ENCODE data around the gene SLC7A6. TPM values are rescaled to one million over a fixed set of nuclear protein-coding genes. Genes with fewer than 3 reads are reported as not detected.

SLC7A6 gene
- total RNA-seq, 1 donor from 2014 or later = 71.9 TPM

GRCh38 chr16:68348639-68349445 lies 84.5 kb downstream of the SLC7A6 start:
- Histone ChIP-seq H3K27me3 (ENCODE audit: insufficient read depth, low read length) (no peaks in the 10 kb centered on the region), H4K20me1 (ENCODE audit: insufficient read depth, low read length) (peaks cover 15% of the 10 kb centered on the region), H3K36me3 (ENCODE audit: insufficient read depth, low read length) (peaks cover 21% of the 10 kb centered on the region), H2AFZ (ENCODE audit: low read depth, low read length) (no peak overlapping the region), H3K9me3 (ENCODE audit: insufficient read depth, low read depth, low read length) (no peaks in the 10 kb centered on the region), H3K4me1 (ENCODE audit: insufficient read depth, low read length) (no peaks in the 10 kb centered on the region), H3K9ac (ENCODE audit: low read length) (no peak overlapping the region), H3K4me3 (ENCODE audit: insufficient read depth, low read depth, low read length) (no peak overlapping the region), H3K27ac (ENCODE audit: low read depth, low read length) (no peak overlapping the region), H3K79me2 (ENCODE audit: insufficient read depth, low read length) (no peaks in the 10 kb centered on the region), H3K4me2 (ENCODE audit: low read length) (no peak overlapping the region)
- Mint-ChIP-seq H3K36me3 (ENCODE audit: low read depth, unreplicated experiment) (peaks cover 15% of the 10 kb centered on the region), H3K4me1 (ENCODE audit: low read depth, unreplicated experiment) (peaks cover 10% of the 10 kb centered on the region), H3K4me3 (ENCODE audit: unreplicated experiment) (no peak overlapping the region), H3K27ac (ENCODE audit: unreplicated experiment) (no peak overlapping the region), H3K9me3 (ENCODE audit: unreplicated experiment) (no peaks in the 10 kb centered on the region), H3K27me3 (ENCODE audit: low read depth, unreplicated experiment) (no peaks in the 10 kb centered on the region)
- DNase-seq (ENCODE audit: low read depth) (no peak), FAIRE-seq (no peak)
- TF ChIP-seq, protein P1, sequence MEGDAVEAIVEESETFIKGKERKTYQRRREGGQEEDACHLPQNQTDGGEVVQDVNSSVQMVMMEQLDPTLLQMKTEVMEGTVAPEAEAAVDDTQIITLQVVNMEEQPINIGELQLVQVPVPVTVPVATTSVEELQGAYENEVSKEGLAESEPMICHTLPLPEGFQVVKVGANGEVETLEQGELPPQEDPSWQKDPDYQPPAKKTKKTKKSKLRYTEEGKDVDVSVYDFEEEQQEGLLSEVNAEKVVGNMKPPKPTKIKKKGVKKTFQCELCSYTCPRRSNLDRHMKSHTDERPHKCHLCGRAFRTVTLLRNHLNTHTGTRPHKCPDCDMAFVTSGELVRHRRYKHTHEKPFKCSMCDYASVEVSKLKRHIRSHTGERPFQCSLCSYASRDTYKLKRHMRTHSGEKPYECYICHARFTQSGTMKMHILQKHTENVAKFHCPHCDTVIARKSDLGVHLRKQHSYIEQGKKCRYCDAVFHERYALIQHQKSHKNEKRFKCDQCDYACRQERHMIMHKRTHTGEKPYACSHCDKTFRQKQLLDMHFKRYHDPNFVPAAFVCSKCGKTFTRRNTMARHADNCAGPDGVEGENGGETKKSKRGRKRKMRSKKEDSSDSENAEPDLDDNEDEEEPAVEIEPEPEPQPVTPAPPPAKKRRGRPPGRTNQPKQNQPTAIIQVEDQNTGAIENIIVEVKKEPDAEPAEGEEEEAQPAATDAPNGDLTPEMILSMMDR (IDR thresholded peaks at IDR 0.05; ENCODE audit: insufficient read depth, low read depth, low read length) = no peak

- Mint-ChIP-seq H3K27ac (ENCODE audit: unreplicated experiment) (no peak overlapping the region), H3K36me3 (ENCODE audit: low read depth, unreplicated experiment) (peaks cover 15% of the 10 kb centered on the region), H3K4me3 (ENCODE audit: unreplicated experiment) (no peak overlapping the region), H3K27me3 (ENCODE audit: low read depth, unreplicated experiment) (no peaks in the 10 kb centered on the region), H3K9me3 (ENCODE audit: unreplicated experiment) (no peaks in the 10 kb centered on the region), H3K4me1 (ENCODE audit: low read depth, unreplicated experiment) (peaks cover 8% of the 10 kb centered on the region)
- FAIRE-seq (no peak), DNase-seq (ENCODE audit: low read depth) (no peak)
- Histone ChIP-seq H3K36me3 (ENCODE audit: insufficient read depth, low read length) (peaks cover 23% of the 10 kb centered on the region), H3K4me2 (ENCODE audit: low read length) (no peak overlapping the region), H2AFZ (ENCODE audit: low read depth, low read length) (no peak overlapping the region), H3K4me1 (ENCODE audit: insufficient read depth, low read length) (no peaks in the 10 kb centered on the region), H3K4me3 (ENCODE audit: insufficient read depth, low read depth, low read length) (no peak overlapping the region), H3K9ac (ENCODE audit: low read length) (no peak overlapping the region), H3K27ac (ENCODE audit: low read depth, low read length) (no peak overlapping the region), H3K79me2 (ENCODE audit: insufficient read depth, low read length) (no peaks in the 10 kb centered on the region), H4K20me1 (ENCODE audit: insufficient read depth, low read length) (peaks cover 15% of the 10 kb centered on the region), H3K9me3 (ENCODE audit: insufficient read depth, low read depth, low read length) (no peaks in the 10 kb centered on the region), H3K27me3 (ENCODE audit: insufficient read depth, low read length) (no peaks in the 10 kb centered on the region)
- no peak for TF ChIP-seq EZH2 (IDR thresholded peaks at IDR 0.05; ENCODE audit: insufficient read depth, low read length)
- TF ChIP-seq, protein P1 (IDR thresholded peaks at IDR 0.05; ENCODE audit: insufficient read depth, low read depth, low read length) = no peak
Measured at GRCh38 chr16:68349838-68350410, 85.6 kb downstream of the SLC7A6 start.
